GM13977 (cell line): ENCODE data around the gene PNMA8A.
A peak's percentile ranks its signal among the peaks of the same experiment; 100 is the strongest.

Experiments
- DNase-seq: peaks from one replicate; pipeline ENCODE4 v3.0.0; 2012; ENCODE audit warnings: low spot score
- CTCF ChIP-seq: IDR thresholded peaks from 2 replicates; pipeline ENCODE4 v1.5.1; 2012; ENCODE audit warnings: mild to moderate bottlenecking, control low read depth; ENCODE audit not compliant: insufficient read depth; ENCODE audit errors: extremely low read depth, missing control alignments
- in situ Hi-C: fragments of 300-500 bp; cut with MboI; formaldehyde crosslinking; loops from one replicate; pipeline ENCODE4 v1.12.0; 2022; ENCODE audit warnings: low sequenced_read_pairs, low pct_unique_long_range_greater_than_20kb, mixed read lengths, inconsistent platforms; ENCODE audit not compliant: unreplicated experiment

Gene PNMA8A

GRCh38 chr19:46471116-46471733, at the start of gene PNMA8A:
Gene PNMA8A (minus strand): TSS chr19:46471563. CDS start chr19:46471035, 528 bp downstream.
- in situ Hi-C loops: no loop called here
- no peak for TF ChIP-seq CTCF
- DNase-seq: no peak

- no peak for DNase-seq
- TF ChIP-seq CTCF: no peak
- in situ Hi-C loops: no loop called here
These were observed 49.3 kb upstream of the PNMA8A start for GRCh38 chr19:46520616-46521015.

- TF ChIP-seq CTCF: no peak
- DNase-seq: no peak
- in situ Hi-C loops: no loop called here
These were observed 46.1 kb upstream of the PNMA8A start for GRCh38 chr19:46517471-46517870.

GRCh38 chr19:46515879-46516350, 44.6 kb upstream of the PNMA8A start:
- in situ Hi-C loops: no loop called here
- peak; percentile 69 for DNase-seq
- TF ChIP-seq CTCF: peak; percentile 50

- TF ChIP-seq CTCF: no peak
- in situ Hi-C loops: no loop called here
- no peak for DNase-seq
These were observed 43.9 kb upstream of the PNMA8A start for GRCh38 chr19:46515290-46515609.

GRCh38 chr19:46514589-46515289, 43.4 kb upstream of the PNMA8A start:
- no peak for TF ChIP-seq CTCF
- DNase-seq: no peak
- in situ Hi-C loops: no loop called here
